ENCODE data around the gene COA1. TPM values are rescaled to one million over a fixed set of nuclear protein-coding genes. Genes with fewer than 3 reads are reported as not detected.

Gene COA1
- total and polyA plus RNA-seq, 2 experiments from 2014 or later, result 53.4 to 59.5 TPM

DNA sequence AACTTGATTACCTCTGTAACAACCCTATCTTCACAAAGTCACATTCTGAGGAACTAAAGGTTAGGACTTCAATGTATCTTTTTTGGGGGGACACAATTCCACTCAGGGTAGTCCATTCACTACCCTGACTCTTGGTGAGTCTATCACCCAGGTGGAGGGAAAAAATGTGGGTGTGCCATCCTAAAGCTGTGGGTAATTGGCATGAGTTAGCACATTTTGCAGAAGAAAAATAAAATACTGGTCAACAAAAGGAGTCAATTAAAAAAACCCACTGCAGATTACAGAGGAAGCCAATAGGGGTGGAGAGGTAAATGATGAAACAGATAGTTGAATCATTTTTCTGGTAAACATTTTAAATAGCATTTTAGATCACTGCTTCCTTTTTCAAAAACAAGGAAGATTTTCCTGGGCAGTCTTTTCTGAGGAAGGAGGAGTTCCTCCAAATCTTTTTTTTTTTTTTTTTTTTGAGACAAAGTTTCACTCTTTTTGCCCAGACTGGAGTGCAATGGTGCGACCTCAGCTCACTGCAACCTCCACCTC, 24.0 kb upstream of the COA1 start:
- no peaks in the 10 kb centered on the region for H3K36me3 ChIP-seq (ENCODE audit: low read depth)
- 9% methylated on average over 1 of the region's 1 CpG for WGBS, 2 experiments (ENCODE audit: low coverage in 1 of 2, low lambda C conversion rate in 2 of 2, missing lambda C conversion rate in 2 of 2)
- in situ Hi-C loops (cut with MboI), result no loop called here
- peak; percentile 45 for DNase-seq
- peaks cover 19% of the 10 kb centered on the region for H3F3A ChIP-seq (ENCODE audit: insufficient read depth)
- H3K27ac ChIP-seq, result no peak overlapping the region
- no peaks in the 10 kb centered on the region for H4K20me1 ChIP-seq (ENCODE audit: insufficient read depth)
- peak overlapping the region; percentile 19 for H3K4me2 ChIP-seq (ENCODE audit: unreplicated experiment)
- TF ChIP-seq EZH2phosphoT487 (IDR thresholded peaks at IDR 0.05; ENCODE audit: insufficient read depth, low read depth), result no peak
- no peak for TF ChIP-seq EZH2 (IDR thresholded peaks at IDR 0.05; ENCODE audit: insufficient read depth, poor library complexity, severe bottlenecking)
- H3K79me2 ChIP-seq (ENCODE audit: insufficient read depth), result no peaks in the 10 kb centered on the region
- no peaks in the 10 kb centered on the region for H3K27me3 ChIP-seq (replicated peaks; ENCODE audit: insufficient read depth)
- no peaks in the 10 kb centered on the region for H3K9me3 ChIP-seq (ENCODE audit: low read depth)
- no peaks in the 10 kb centered on the region for H3K9me2 ChIP-seq (ENCODE audit: insufficient read depth)
- H3K4me1 ChIP-seq (ENCODE audit: insufficient read depth), result peaks cover 15% of the 10 kb centered on the region
- H3K4me3 ChIP-seq, result no peak overlapping the region
- no peak overlapping the region for H3K9ac ChIP-seq
- H2AFZ ChIP-seq, result peak overlapping the region; percentile 24; the same call in 1 of the 2 replicates

DNA sequence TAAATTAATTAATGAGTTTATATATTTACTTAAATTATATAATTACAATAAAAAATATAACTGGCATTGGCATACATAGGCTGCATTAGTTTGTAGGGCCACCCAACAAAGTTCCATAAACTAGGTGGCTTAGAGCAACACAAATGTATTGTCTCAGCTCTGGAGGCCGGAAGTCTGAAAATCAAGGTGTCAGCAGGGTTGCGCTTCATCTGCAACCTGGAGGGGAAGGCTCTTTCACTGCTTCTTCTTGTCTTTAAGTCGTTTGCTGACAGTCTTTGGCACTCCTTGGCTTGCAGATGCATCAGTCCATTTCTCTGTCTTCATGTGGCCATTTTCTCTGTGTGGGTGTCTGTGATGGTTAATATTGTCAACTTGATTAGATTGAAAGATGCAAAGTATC, 23.1 kb upstream of the COA1 start:
- no peaks in the 10 kb centered on the region for H3K9me3 ChIP-seq (ENCODE audit: low read depth)
- H3K4me3 ChIP-seq, result no peak overlapping the region
- peaks cover 15% of the 10 kb centered on the region for H3K4me1 ChIP-seq (ENCODE audit: insufficient read depth)
- in situ Hi-C loops (cut with MboI), result no loop called here
- 67 to 69% methylated on average over 3 of the region's 3 CpGs for WGBS, 2 experiments (ENCODE audit: low coverage in 1 of 2, low lambda C conversion rate in 2 of 2, missing lambda C conversion rate in 2 of 2)
- no peaks in the 10 kb centered on the region for H3K79me2 ChIP-seq (ENCODE audit: insufficient read depth)
- no peaks in the 10 kb centered on the region for H3K36me3 ChIP-seq (ENCODE audit: low read depth)
- H2AFZ ChIP-seq, result no peak overlapping the region
- no peak for DNase-seq
- no peaks in the 10 kb centered on the region for H3K9me2 ChIP-seq (ENCODE audit: insufficient read depth)
- no peak overlapping the region for H3K4me2 ChIP-seq (ENCODE audit: unreplicated experiment)
- no peak overlapping the region for H3K9ac ChIP-seq
- H3F3A ChIP-seq (ENCODE audit: insufficient read depth), result peaks cover 14% of the 10 kb centered on the region
- no peaks in the 10 kb centered on the region for H4K20me1 ChIP-seq (ENCODE audit: insufficient read depth)
- H3K27me3 ChIP-seq (replicated peaks; ENCODE audit: insufficient read depth), result no peaks in the 10 kb centered on the region
- H3K27ac ChIP-seq, result no peak overlapping the region
- no peak for TF ChIP-seq EZH2 (IDR thresholded peaks at IDR 0.05; ENCODE audit: insufficient read depth, poor library complexity, severe bottlenecking)
- no peak for TF ChIP-seq EZH2phosphoT487 (IDR thresholded peaks at IDR 0.05; ENCODE audit: insufficient read depth, low read depth)

DNA sequence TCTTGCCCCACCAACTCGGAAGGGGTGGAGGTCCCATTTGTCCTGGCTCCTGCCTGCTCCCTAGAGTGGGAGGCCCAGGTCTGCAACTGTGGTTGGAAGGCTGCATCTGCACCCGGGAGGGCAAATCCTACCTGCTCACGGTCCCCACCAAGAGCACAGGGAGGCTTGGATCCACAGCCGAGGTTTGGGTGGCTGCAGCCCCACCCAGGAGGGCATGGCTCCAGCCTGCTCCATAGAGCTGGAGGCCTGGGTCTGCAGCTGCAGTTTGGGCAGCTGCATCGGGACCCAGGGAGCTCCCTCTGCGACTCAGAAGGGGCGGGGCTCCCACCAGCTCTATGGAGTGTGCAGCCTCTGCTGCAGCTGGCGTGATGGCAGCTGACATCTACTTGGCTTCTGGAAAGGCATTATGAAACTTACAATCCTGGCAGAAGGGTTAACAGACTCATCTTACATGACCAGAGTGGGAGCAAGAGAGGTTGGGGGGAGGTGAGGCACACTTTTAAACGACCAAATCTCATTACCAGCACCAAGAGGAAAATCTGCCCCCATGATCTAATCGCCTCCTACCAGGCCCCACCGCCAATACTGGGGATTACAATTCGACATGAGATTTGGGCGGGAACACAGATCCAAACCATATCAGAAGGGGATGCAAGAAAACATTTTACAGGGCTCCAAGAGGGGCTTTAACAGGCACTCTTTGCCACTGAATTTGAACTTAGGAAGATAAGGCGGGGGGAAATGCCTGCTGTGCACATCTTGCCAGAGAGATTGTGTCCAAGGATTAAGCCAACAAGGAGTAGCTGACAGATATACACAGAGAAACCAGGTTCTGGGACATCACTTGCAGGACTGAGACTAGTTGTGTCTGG, 20.9 kb upstream of the COA1 start:
- H3K4me2 ChIP-seq (ENCODE audit: unreplicated experiment), result no peak overlapping the region
- H4K20me1 ChIP-seq (ENCODE audit: insufficient read depth), result no peaks in the 10 kb centered on the region
- H3K79me2 ChIP-seq (ENCODE audit: insufficient read depth), result no peaks in the 10 kb centered on the region
- H3K36me3 ChIP-seq (ENCODE audit: low read depth), result no peaks in the 10 kb centered on the region
- no peaks in the 10 kb centered on the region for H3K9me2 ChIP-seq (ENCODE audit: insufficient read depth)
- H3F3A ChIP-seq (ENCODE audit: insufficient read depth), result no peaks in the 10 kb centered on the region
- H3K27me3 ChIP-seq (replicated peaks; ENCODE audit: insufficient read depth), result no peaks in the 10 kb centered on the region
- H2AFZ ChIP-seq, result no peak overlapping the region
- peaks cover 4% of the 10 kb centered on the region; the same call in 1 of the 2 replicates for H3K4me1 ChIP-seq (ENCODE audit: insufficient read depth)
- H3K9ac ChIP-seq, result no peak overlapping the region
- TF ChIP-seq EZH2phosphoT487 (IDR thresholded peaks at IDR 0.05; ENCODE audit: insufficient read depth, low read depth) (no peak), EZH2 (IDR thresholded peaks at IDR 0.05; ENCODE audit: insufficient read depth, poor library complexity, severe bottlenecking) (no peak)
- H3K4me3 ChIP-seq, result no peak overlapping the region
- H3K9me3 ChIP-seq (ENCODE audit: low read depth), result no peaks in the 10 kb centered on the region
- no peak for DNase-seq
- H3K27ac ChIP-seq, result no peak overlapping the region
- WGBS, 2 experiments (ENCODE audit: low coverage in 1 of 2, low lambda C conversion rate in 2 of 2, missing lambda C conversion rate in 2 of 2), result 60 to 67% methylated on average over 13 to 14 of the region's 14 CpGs
- in situ Hi-C loops (cut with MboI), result no loop called here

DNA sequence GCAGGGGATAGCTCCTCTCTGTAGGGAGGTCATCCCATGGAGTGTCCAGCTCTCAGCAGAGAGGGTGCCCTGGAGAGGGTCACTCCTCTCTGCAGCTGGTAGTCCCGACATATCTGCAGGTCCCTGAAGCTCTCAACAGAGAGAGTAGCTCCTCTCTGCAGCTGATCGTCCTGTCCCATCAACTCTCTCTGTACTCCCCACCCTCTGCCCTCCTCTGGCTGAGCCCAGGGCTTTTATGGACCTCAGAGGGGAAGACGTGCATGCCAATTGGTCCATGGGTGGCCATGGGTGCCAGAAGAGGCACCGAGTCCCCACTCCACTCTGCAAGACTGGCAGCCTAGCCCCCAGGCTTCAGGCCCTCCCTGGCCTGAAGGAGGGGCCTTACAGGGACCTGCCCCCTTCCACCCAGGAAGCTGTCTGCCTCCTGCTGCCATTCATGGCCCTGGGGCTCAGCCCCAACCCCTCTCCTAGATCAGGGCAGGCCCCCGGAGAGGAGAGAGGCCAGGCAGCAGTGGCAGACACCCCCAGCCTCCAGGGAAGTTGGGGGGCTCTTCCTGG, 20.1 kb upstream of the COA1 start:
- H3K4me2 ChIP-seq (ENCODE audit: unreplicated experiment), result no peak overlapping the region
- no peak overlapping the region for H2AFZ ChIP-seq
- no peaks in the 10 kb centered on the region for H3F3A ChIP-seq (ENCODE audit: insufficient read depth)
- no peak for DNase-seq
- H3K9me3 ChIP-seq (ENCODE audit: low read depth), result no peaks in the 10 kb centered on the region
- H3K79me2 ChIP-seq (ENCODE audit: insufficient read depth), result no peaks in the 10 kb centered on the region
- H3K36me3 ChIP-seq (ENCODE audit: low read depth), result no peaks in the 10 kb centered on the region
- no peaks in the 10 kb centered on the region for H3K27me3 ChIP-seq (replicated peaks; ENCODE audit: insufficient read depth)
- WGBS, 2 experiments (ENCODE audit: low coverage in 1 of 2, low lambda C conversion rate in 2 of 2, missing lambda C conversion rate in 2 of 2), result 44 to 45% methylated on average over 5 of the region's 5 CpGs
- H4K20me1 ChIP-seq (ENCODE audit: insufficient read depth), result no peaks in the 10 kb centered on the region
- no peak for TF ChIP-seq EZH2 (IDR thresholded peaks at IDR 0.05; ENCODE audit: insufficient read depth, poor library complexity, severe bottlenecking)
- no peak for TF ChIP-seq EZH2phosphoT487 (IDR thresholded peaks at IDR 0.05; ENCODE audit: insufficient read depth, low read depth)
- no peak overlapping the region for H3K27ac ChIP-seq
- H3K4me1 ChIP-seq (ENCODE audit: insufficient read depth), result peaks cover 4% of the 10 kb centered on the region; the same call in 1 of the 2 replicates
- H3K9me2 ChIP-seq (ENCODE audit: insufficient read depth), result no peaks in the 10 kb centered on the region
- H3K4me3 ChIP-seq, result no peak overlapping the region
- in situ Hi-C loops (cut with MboI), result no loop called here
- H3K9ac ChIP-seq, result no peak overlapping the region
